OCI-M2 (cell line): Measurements from ENCODE around the gene SLC40A1.

Source experiments
- DNase-seq: peaks from one replicate; lab custom pipeline; 2025; ENCODE audit not compliant: unreplicated experiment; lab: John Stamatoyannopoulos, UW

Gene SLC40A1

GRCh38 chr2:189543367-189543766, 37.2 kb downstream of the SLC40A1 start:
- no peak for DNase-seq

- DNase-seq, result no peak
These were observed 38.3 kb downstream of the SLC40A1 start for GRCh38 chr2:189542145-189542882.

GRCh38 chr2:189541591-189541990, 39.0 kb downstream of the SLC40A1 start:
- DNase-seq, result no peak

- no peak for DNase-seq
These were observed 40.0 kb downstream of the SLC40A1 start for GRCh38 chr2:189540551-189540950.

- DNase-seq, result no peak
These were observed 42.2 kb downstream of the SLC40A1 start for GRCh38 chr2:189538402-189538801.

GRCh38 chr2:189536830-189537229, 43.8 kb downstream of the SLC40A1 start:
- DNase-seq, result no peak

- no peak for DNase-seq
These were observed 45.4 kb downstream of the SLC40A1 start for GRCh38 chr2:189534854-189535832.

GRCh38 chr2:189533288-189534035, 47.1 kb downstream of the SLC40A1 start:
- no peak for DNase-seq

GRCh38 chr2:189530965-189531637, 49.5 kb downstream of the SLC40A1 start:
- DNase-seq, result no peak

GRCh38 chr2:189528617-189529016, 52.0 kb downstream of the SLC40A1 start:
- no peak for DNase-seq

GRCh38 chr2:189527812-189528592, 52.6 kb downstream of the SLC40A1 start:
- no peak for DNase-seq

- no peak for DNase-seq
These were observed 53.4 kb downstream of the SLC40A1 start for GRCh38 chr2:189527041-189527750.

GRCh38 chr2:189526241-189526640, 54.3 kb downstream of the SLC40A1 start:
- no peak for DNase-seq

- no peak for DNase-seq
These were observed 55.8 kb downstream of the SLC40A1 start for GRCh38 chr2:189524746-189525145.

GRCh38 chr2:189522435-189523151, 58.0 kb downstream of the SLC40A1 start:
- no peak for DNase-seq

- no peak for DNase-seq
These were observed 58.7 kb downstream of the SLC40A1 start for GRCh38 chr2:189521699-189522434.

- DNase-seq, result no peak
These were observed 60.8 kb downstream of the SLC40A1 start for GRCh38 chr2:189519631-189520387.
